Suprapubic skin (tissue), 4 donors: ENCODE measurements around the gene KLHL29. TPM values are rescaled to one million over a fixed set of nuclear protein-coding genes. Genes with fewer than 3 reads are reported as not detected.

Experiments used
- DNase-seq, 2 donors: peaks; one replicate each; pipeline ENCODE4 v3.0.0-alpha.2; 2019; ENCODE audit warnings: low spot score in 2 of 2
- H3K27ac ChIP-seq: fragments of 200-600 bp; sonication (generic); one replicate; pipeline ENCODE4 v1.5.1; 2019
- H3K27me3 ChIP-seq: fragments of 200-600 bp; sonication (generic); one replicate; pipeline ENCODE4 v1.5.1; 2019
- H3K36me3 ChIP-seq: fragments of 200-600 bp; sonication (generic); one replicate; pipeline ENCODE4 v1.5.1; 2019
- H3K4me1 ChIP-seq: fragments of 200-600 bp; sonication (generic); one replicate; pipeline ENCODE4 v1.5.1; 2019
- H3K4me3 ChIP-seq: fragments of 200-600 bp; sonication (generic); one replicate; pipeline ENCODE4 v1.5.1; 2019; ENCODE audit warnings: mild to moderate bottlenecking
- H3K9me3 ChIP-seq: fragments of 200-600 bp; sonication (generic); one replicate; pipeline ENCODE4 v1.5.1; 2019
- CTCF ChIP-seq, 2 donors: fragments of 200-600 bp in 1 of 2; fragments of 450-650 bp in 1 of 2; sonication (generic) in 1 of 2; IDR thresholded peaks; one replicate each; pipeline ENCODE4 v1.5.1; 2016 to 2019; ENCODE audit warnings: antibody characterized with exemption in 2 of 2, mild to moderate bottlenecking in 1 of 2, moderate library complexity in 1 of 2
- EP300 ChIP-seq: sonication (generic); formaldehyde crosslinking; IDR thresholded peaks from one replicate; pipeline ENCODE4 v1.6.1; 2017; ENCODE audit warnings: antibody characterized with exemption
- POLR2A ChIP-seq, 2 donors: fragments of 450-650 bp; IDR thresholded peaks; one replicate each; pipeline ENCODE4 v1.6.1; 2017; ENCODE audit warnings: antibody characterized with exemption in 2 of 2, mild to moderate bottlenecking in 2 of 2, moderate library complexity in 2 of 2
- POLR2AphosphoS5 ChIP-seq, 3 donors: sonication (generic); formaldehyde crosslinking; IDR thresholded peaks; one replicate each; pipeline ENCODE4 v1.6.1; 2017; ENCODE audit warnings: antibody characterized with exemption in 3 of 3
- WGBS: methylation state at CpG from one replicate; pipeline ENCODE4 v1.1.5; 2018; 5-methylcytosine and 5-hydroxymethylcytosine counted together
- total RNA-seq, 4 donors: library from RNA; depleted of rRNA; stranded (reverse); fragments of >200 nt; gene quantifications; one replicate each; pipeline ENCODE4 v1.1.0, GENCODE V29; 2016

KLHL29 gene
- total RNA-seq, 4 donors from 2014 or later: 17.1 to 30.8 (median 20.7) TPM

GRCh38 chr2:23360571-23361125, 24.3 kb upstream of the KLHL29 start:
- no peak for DNase-seq
- TF ChIP-seq CTCF (IDR thresholded peaks at IDR 0.05) (no peak), EP300 (no peak), POLR2AphosphoS5 (IDR thresholded peaks at IDR 0.05) (no peak), POLR2A (IDR thresholded peaks at IDR 0.05) (no peak)
- Histone ChIP-seq H3K36me3 (no peaks in the 10 kb centered on the region), H3K27me3 (peaks cover under 1% of the 10 kb centered on the region), H3K4me1 (no peaks in the 10 kb centered on the region), H3K4me3 (no peak overlapping the region), H3K9me3 (no peaks in the 10 kb centered on the region), H3K27ac (no peak overlapping the region)
- WGBS: 76% methylated on average over 13 of the region's 13 CpGs

GRCh38 chr2:23361152-23361551, 23.8 kb upstream of the KLHL29 start:
- DNase-seq: no peak

GRCh38 chr2:23363268-23363667, 21.7 kb upstream of the KLHL29 start:
- no peak for DNase-seq
- no peaks in the 10 kb centered on the region for H3K36me3 ChIP-seq
- H3K27ac ChIP-seq: no peak overlapping the region
- no peak for TF ChIP-seq POLR2AphosphoS5 (IDR thresholded peaks at IDR 0.05)
- no peak for TF ChIP-seq POLR2A (IDR thresholded peaks at IDR 0.05)
- TF ChIP-seq CTCF (IDR thresholded peaks at IDR 0.05): no peak
- TF ChIP-seq EP300: no peak
- H3K4me1 ChIP-seq: no peaks in the 10 kb centered on the region
- WGBS: 83% methylated on average over 1 of the region's 1 CpG
- peaks cover 7% of the 10 kb centered on the region for H3K27me3 ChIP-seq
- no peaks in the 10 kb centered on the region for H3K9me3 ChIP-seq
- no peak overlapping the region for H3K4me3 ChIP-seq

More at GRCh38 chr2:23361152-23361551, 23.8 kb upstream of the KLHL29 start:
- no peaks in the 10 kb centered on the region for H3K36me3 ChIP-seq
- no peak overlapping the region for H3K27ac ChIP-seq
- H3K4me1 ChIP-seq: no peaks in the 10 kb centered on the region
- TF ChIP-seq POLR2A (IDR thresholded peaks at IDR 0.05): no peak
- no peak for TF ChIP-seq POLR2AphosphoS5 (IDR thresholded peaks at IDR 0.05)
- no peak for TF ChIP-seq EP300
- TF ChIP-seq CTCF (IDR thresholded peaks at IDR 0.05): no peak
- 86% methylated on average over 3 of the region's 3 CpGs for WGBS
- no peaks in the 10 kb centered on the region for H3K9me3 ChIP-seq
- no peak overlapping the region for H3K4me3 ChIP-seq
- peaks cover 5% of the 10 kb centered on the region for H3K27me3 ChIP-seq

- 25% methylated on average over 1 of the region's 1 CpG for WGBS
- no peaks in the 10 kb centered on the region for H3K36me3 ChIP-seq
- no peak for DNase-seq
- H3K27me3 ChIP-seq: peaks cover 7% of the 10 kb centered on the region
- TF ChIP-seq EP300: no peak
- TF ChIP-seq POLR2A (IDR thresholded peaks at IDR 0.05): no peak
- no peak for TF ChIP-seq POLR2AphosphoS5 (IDR thresholded peaks at IDR 0.05)
- no peaks in the 10 kb centered on the region for H3K9me3 ChIP-seq
- H3K4me1 ChIP-seq: no peaks in the 10 kb centered on the region
- H3K4me3 ChIP-seq: no peak overlapping the region
- H3K27ac ChIP-seq: no peak overlapping the region
These were observed 21.1 kb upstream of the KLHL29 start for GRCh38 chr2:23363831-23364230.

- WGBS: 58% methylated on average over 9 of the region's 9 CpGs
- H3K4me3 ChIP-seq: no peak overlapping the region
- no peak for DNase-seq
- no peaks in the 10 kb centered on the region for H3K36me3 ChIP-seq
- H3K27ac ChIP-seq: no peak overlapping the region
- TF ChIP-seq POLR2A (IDR thresholded peaks at IDR 0.05): no peak
- TF ChIP-seq EP300: no peak
- TF ChIP-seq POLR2AphosphoS5 (IDR thresholded peaks at IDR 0.05): no peak
- no peak for TF ChIP-seq CTCF (IDR thresholded peaks at IDR 0.05)
- peaks cover 7% of the 10 kb centered on the region for H3K27me3 ChIP-seq
- no peaks in the 10 kb centered on the region for H3K9me3 ChIP-seq
- no peaks in the 10 kb centered on the region for H3K4me1 ChIP-seq
These were observed 18.3 kb upstream of the KLHL29 start for GRCh38 chr2:23366720-23367119.

- H3K27me3 ChIP-seq: peaks cover 7% of the 10 kb centered on the region
- no peaks in the 10 kb centered on the region for H3K36me3 ChIP-seq
- TF ChIP-seq CTCF (IDR thresholded peaks at IDR 0.05) (no peak), POLR2A (IDR thresholded peaks at IDR 0.05) (no peak), POLR2AphosphoS5 (IDR thresholded peaks at IDR 0.05) (no peak), EP300 (no peak)
- no peak overlapping the region for H3K4me3 ChIP-seq
- H3K27ac ChIP-seq: no peak overlapping the region
- no peaks in the 10 kb centered on the region for H3K4me1 ChIP-seq
- H3K9me3 ChIP-seq: no peaks in the 10 kb centered on the region
- WGBS: 63% methylated on average over 3 of the region's 3 CpGs
- DNase-seq: no peak
These were observed 17.2 kb upstream of the KLHL29 start for GRCh38 chr2:23367760-23368159.
